ENCODE results near the gene RGS6.

- TF ChIP-seq CTCF (IDR thresholded peaks at IDR 0.05; ENCODE audit: insufficient read depth, low read depth, low read length) (no peak), EZH2 (IDR thresholded peaks at IDR 0.05; ENCODE audit: insufficient read depth, low read length) (no peak)
Observed at GRCh38 chr14:72488514-72488913, 556.3 kb downstream of the RGS6 start.

Data from astrocyte (in vitro differentiated cells and primary cell).